ENCODE results near the gene NFIB.

- no peak for TF ChIP-seq POLR2A (IDR thresholded peaks at IDR 0.05)
- TF ChIP-seq, protein P1, sequence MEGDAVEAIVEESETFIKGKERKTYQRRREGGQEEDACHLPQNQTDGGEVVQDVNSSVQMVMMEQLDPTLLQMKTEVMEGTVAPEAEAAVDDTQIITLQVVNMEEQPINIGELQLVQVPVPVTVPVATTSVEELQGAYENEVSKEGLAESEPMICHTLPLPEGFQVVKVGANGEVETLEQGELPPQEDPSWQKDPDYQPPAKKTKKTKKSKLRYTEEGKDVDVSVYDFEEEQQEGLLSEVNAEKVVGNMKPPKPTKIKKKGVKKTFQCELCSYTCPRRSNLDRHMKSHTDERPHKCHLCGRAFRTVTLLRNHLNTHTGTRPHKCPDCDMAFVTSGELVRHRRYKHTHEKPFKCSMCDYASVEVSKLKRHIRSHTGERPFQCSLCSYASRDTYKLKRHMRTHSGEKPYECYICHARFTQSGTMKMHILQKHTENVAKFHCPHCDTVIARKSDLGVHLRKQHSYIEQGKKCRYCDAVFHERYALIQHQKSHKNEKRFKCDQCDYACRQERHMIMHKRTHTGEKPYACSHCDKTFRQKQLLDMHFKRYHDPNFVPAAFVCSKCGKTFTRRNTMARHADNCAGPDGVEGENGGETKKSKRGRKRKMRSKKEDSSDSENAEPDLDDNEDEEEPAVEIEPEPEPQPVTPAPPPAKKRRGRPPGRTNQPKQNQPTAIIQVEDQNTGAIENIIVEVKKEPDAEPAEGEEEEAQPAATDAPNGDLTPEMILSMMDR (IDR thresholded peaks at IDR 0.05): no peak
- no peak for TF ChIP-seq POLR2AphosphoS5 (IDR thresholded peaks at IDR 0.05)
Measured at GRCh38 chr9:14180960-14181537, 132.9 kb downstream of the NFIB start.
